Fibroblast of skin of back (primary cell): ENCODE results near the gene ZFP36. TPM values are rescaled to one million over a fixed set of nuclear protein-coding genes. Genes with fewer than 3 reads are reported as not detected.
"Not testable (repeated sequence)": the region's sequence is repeated elsewhere in the genome, so short reads cannot be mapped to it uniquely, and the experiment has no call there.

Experiments
- DNase-seq: peaks from one replicate; pipeline ENCODE4 v3.0.0-alpha.2; 2013
- polyA plus RNA-seq, 2 experiments: library from polyadenylated mRNA; unstranded; fragments of 120-200 nt; gene quantifications; one replicate each; pipeline ENCODE4 v1.2.1, GENCODE V29; 2013; ENCODE audit not compliant: insufficient read length in 2 of 2

Gene ZFP36
- 23.5 TPM for polyA plus RNA-seq (2013, experiment 1 of 2; ENCODE audit: insufficient read length)
- polyA plus RNA-seq (2013, experiment 2 of 2; ENCODE audit: insufficient read length) = 31.9 TPM

GRCh38 chr19:39406656-39407409 is at the start of gene ZFP36:
Gene ZFP36 (plus strand): TSS chr19:39406847. CDS start chr19:39406905, 58 bp downstream.
- DNase-seq = peak; percentile 78

- no peak for DNase-seq
Measured at GRCh38 chr19:39359026-39359425, 47.6 kb upstream of the ZFP36 start.

- DNase-seq = no peak
Measured at GRCh38 chr19:39360599-39360998, 46.0 kb upstream of the ZFP36 start.

GRCh38 chr19:39362682-39363657 is 43.7 kb upstream of the ZFP36 start:
- DNase-seq = peak; percentile 74

- peak; percentile 12 for DNase-seq
Measured at GRCh38 chr19:39363901-39364457, 42.7 kb upstream of the ZFP36 start.

GRCh38 chr19:39365531-39365930 is 41.1 kb upstream of the ZFP36 start:
- no peak for DNase-seq

GRCh38 chr19:39369200-39369599 is 37.4 kb upstream of the ZFP36 start:
- no peak for DNase-seq

- DNase-seq = no peak
Measured at GRCh38 chr19:39370735-39371134, 35.9 kb upstream of the ZFP36 start.

- peak; percentile 93 for DNase-seq
Measured at GRCh38 chr19:39372047-39372802, 34.4 kb upstream of the ZFP36 start.

- DNase-seq = peak; percentile 28
Measured at GRCh38 chr19:39372941-39373340, 33.7 kb upstream of the ZFP36 start.

- no peak for DNase-seq
Measured at GRCh38 chr19:39375929-39376328, 30.7 kb upstream of the ZFP36 start.

- no peak for DNase-seq
Measured at GRCh38 chr19:39377373-39378362, 29.0 kb upstream of the ZFP36 start.

- DNase-seq = not testable (repeated sequence)
Measured at GRCh38 chr19:39379366-39379765, 27.3 kb upstream of the ZFP36 start.

- DNase-seq = no peak
Measured at GRCh38 chr19:39379865-39380396, 26.7 kb upstream of the ZFP36 start.

- DNase-seq = no peak
Measured at GRCh38 chr19:39380521-39381502, 25.8 kb upstream of the ZFP36 start.

GRCh38 chr19:39381910-39382611 is 24.6 kb upstream of the ZFP36 start:
- no peak for DNase-seq

GRCh38 chr19:39382991-39383828 is 23.4 kb upstream of the ZFP36 start:
- DNase-seq = no peak
